Caco-2 (cell line): ENCODE data around the gene HBP1. TPM values are rescaled to one million over a fixed set of nuclear protein-coding genes. Genes with fewer than 3 reads are reported as not detected.

Source experiments
- BruUV-seq: library from RNA; stranded (reverse); fragments of 400-500 nt; replicated peaks from 2 replicates; lab custom pipeline; 2021; lab: Mats Ljungman, UMichigan
- CTCF ChIA-PET: fragments of 300-600 bp; sonication (Branson Sonifier 250); formaldehyde crosslinking; loops from one replicate; lab custom pipeline; 2022; ENCODE audit warnings: antibody characterized with exemption; lab: Charles Lee
- POLR2A ChIA-PET: fragments of 300-600 bp; sonication (Branson Sonifier 250); formaldehyde crosslinking; loops from one replicate; lab custom pipeline; 2022; ENCODE audit warnings: antibody characterized with exemption; lab: Charles Lee
- DNase-seq, 2 experiments: peaks; one replicate each; pipeline versions ENCODE4 v3.0.0 to v3.0.0-alpha.2; 2020 to 2022
- H3K27me3 ChIP-seq: replicated peaks from 2 replicates; pipeline ENCODE4 v1.6.0; 2011; ENCODE audit warnings: low read length; ENCODE audit not compliant: control insufficient read depth, insufficient read depth
- H3K36me3 ChIP-seq: 2 replicates; pipeline ENCODE4 v1.5.1; 2011; ENCODE audit warnings: low read length; ENCODE audit not compliant: control insufficient read depth, insufficient read depth
- H3K4me1 ChIP-seq: fragments of 250-450 bp; sonication (Bioruptor Pico); 2 replicates; pipeline ENCODE4 v1.5.1; 2020; ENCODE audit warnings: mild to moderate bottlenecking
- H3K4me3 ChIP-seq: 2 replicates; pipeline ENCODE4 v1.5.1; 2011; ENCODE audit warnings: low read depth, mild to moderate bottlenecking, control low read depth, low read length
- H3K9me3 ChIP-seq: fragments of 250-450 bp; sonication (Bioruptor Pico); 2 replicates; pipeline ENCODE4 v1.5.1; 2020; ENCODE audit warnings: mild to moderate bottlenecking, moderate library complexity
- H3K27ac Mint-ChIP-seq: one replicate; pipeline ENCODE4 v1.8.0; 2022; ENCODE audit warnings: mixed read lengths; ENCODE audit not compliant: unreplicated experiment
- H3K27me3 Mint-ChIP-seq: one replicate; pipeline ENCODE4 v1.8.0; 2022; ENCODE audit warnings: mixed read lengths; ENCODE audit not compliant: insufficient read depth, unreplicated experiment
- H3K36me3 Mint-ChIP-seq: one replicate; pipeline ENCODE4 v1.8.0; 2022; ENCODE audit warnings: mild to moderate bottlenecking, mixed read lengths; ENCODE audit not compliant: insufficient read depth, unreplicated experiment
- H3K4me1 Mint-ChIP-seq: one replicate; pipeline ENCODE4 v1.8.0; 2022; ENCODE audit warnings: low read depth, mixed read lengths; ENCODE audit not compliant: unreplicated experiment
- H3K4me3 Mint-ChIP-seq: one replicate; pipeline ENCODE4 v1.8.0; 2022; ENCODE audit warnings: mild to moderate bottlenecking, moderate library complexity, mixed read lengths; ENCODE audit not compliant: unreplicated experiment
- H3K9me3 Mint-ChIP-seq: one replicate; pipeline ENCODE4 v1.8.0; 2022; ENCODE audit warnings: mixed read lengths; ENCODE audit not compliant: unreplicated experiment
- intact Hi-C: fragments of 100-400 bp; cut with micrococcal nuclease; formaldehyde crosslinking; loops from one replicate; pipeline ENCODE4 v1.10.0; 2022; ENCODE audit not compliant: unreplicated experiment
- total RNA-seq: library from RNA; stranded (reverse); gene quantifications from 2 replicates; pipeline ENCODE4 v1.2.3, GENCODE V29; 2022
- TF ChIP-seq, protein P1 (sequence below), 2 experiments: fragments of 200-600 bp in 1 of 2; IDR thresholded peaks; 1 replicate in 1 of 2; 2 replicates in 1 of 2; pipeline versions ENCODE4 v1.5.1 to v1.8.0; 2011 to 2022; ENCODE audit warnings: antibody characterized with exemption in 1 of 2, control low read depth in 1 of 2, inconsistent platforms in 1 of 2, low read depth in 1 of 2, low read length in 1 of 2, mild to moderate bottlenecking in 1 of 2, moderate library complexity in 1 of 2; ENCODE audit not compliant: insufficient read depth in 1 of 2, severe bottlenecking in 1 of 2, unreplicated experiment in 1 of 2

The HBP1 gene
- total RNA-seq, 1 experiment from 2014 or later, result 24.2 TPM

DNA sequence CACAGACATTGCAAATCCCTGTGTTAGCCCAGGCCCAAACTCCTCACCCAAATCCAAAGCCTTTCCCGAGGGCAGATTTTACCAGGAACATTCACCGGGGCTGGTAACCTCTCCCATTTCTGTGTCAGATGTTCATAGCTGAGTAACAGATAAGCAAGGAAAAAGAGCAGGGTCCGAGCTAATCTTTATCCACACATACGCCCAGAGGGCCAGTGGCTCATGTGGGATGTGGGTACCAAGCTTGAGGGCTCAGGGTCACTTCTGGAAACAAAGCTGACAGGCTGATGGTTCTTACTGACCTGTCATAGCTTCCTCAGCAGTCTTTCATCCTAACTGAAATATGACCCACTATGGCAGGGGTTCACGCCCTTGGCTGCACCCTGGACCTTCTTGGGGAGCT, 39.8 kb downstream of the HBP1 start:
- Mint-ChIP-seq H3K4me3 (no peak overlapping the region), H3K27me3 (no peaks in the 10 kb centered on the region), H3K27ac (no peak overlapping the region), H3K9me3 (no peaks in the 10 kb centered on the region), H3K36me3 (peaks cover 19% of the 10 kb centered on the region), H3K4me1 (no peaks in the 10 kb centered on the region)
- POLR2A ChIA-PET, result no interaction called here
- H3K9me3 ChIP-seq, result no peaks in the 10 kb centered on the region
- no TSS peak for BruUV-seq
- H3K4me3 ChIP-seq, result no peak overlapping the region
- intact Hi-C loops, result no loop called here
- no peaks in the 10 kb centered on the region for H3K27me3 ChIP-seq
- CTCF ChIA-PET, result no interaction called here
- no peak for DNase-seq
- H3K4me1 ChIP-seq, result no peaks in the 10 kb centered on the region
- TF ChIP-seq, protein P1, sequence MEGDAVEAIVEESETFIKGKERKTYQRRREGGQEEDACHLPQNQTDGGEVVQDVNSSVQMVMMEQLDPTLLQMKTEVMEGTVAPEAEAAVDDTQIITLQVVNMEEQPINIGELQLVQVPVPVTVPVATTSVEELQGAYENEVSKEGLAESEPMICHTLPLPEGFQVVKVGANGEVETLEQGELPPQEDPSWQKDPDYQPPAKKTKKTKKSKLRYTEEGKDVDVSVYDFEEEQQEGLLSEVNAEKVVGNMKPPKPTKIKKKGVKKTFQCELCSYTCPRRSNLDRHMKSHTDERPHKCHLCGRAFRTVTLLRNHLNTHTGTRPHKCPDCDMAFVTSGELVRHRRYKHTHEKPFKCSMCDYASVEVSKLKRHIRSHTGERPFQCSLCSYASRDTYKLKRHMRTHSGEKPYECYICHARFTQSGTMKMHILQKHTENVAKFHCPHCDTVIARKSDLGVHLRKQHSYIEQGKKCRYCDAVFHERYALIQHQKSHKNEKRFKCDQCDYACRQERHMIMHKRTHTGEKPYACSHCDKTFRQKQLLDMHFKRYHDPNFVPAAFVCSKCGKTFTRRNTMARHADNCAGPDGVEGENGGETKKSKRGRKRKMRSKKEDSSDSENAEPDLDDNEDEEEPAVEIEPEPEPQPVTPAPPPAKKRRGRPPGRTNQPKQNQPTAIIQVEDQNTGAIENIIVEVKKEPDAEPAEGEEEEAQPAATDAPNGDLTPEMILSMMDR (IDR thresholded peaks at IDR 0.05; ENCODE audit: insufficient read depth in 1 of 2, low read depth in 1 of 2, low read length in 1 of 2, severe bottlenecking in 1 of 2, unreplicated experiment in 1 of 2), result no peak
- H3K36me3 ChIP-seq, result peaks cover under 1% of the 10 kb centered on the region

DNA sequence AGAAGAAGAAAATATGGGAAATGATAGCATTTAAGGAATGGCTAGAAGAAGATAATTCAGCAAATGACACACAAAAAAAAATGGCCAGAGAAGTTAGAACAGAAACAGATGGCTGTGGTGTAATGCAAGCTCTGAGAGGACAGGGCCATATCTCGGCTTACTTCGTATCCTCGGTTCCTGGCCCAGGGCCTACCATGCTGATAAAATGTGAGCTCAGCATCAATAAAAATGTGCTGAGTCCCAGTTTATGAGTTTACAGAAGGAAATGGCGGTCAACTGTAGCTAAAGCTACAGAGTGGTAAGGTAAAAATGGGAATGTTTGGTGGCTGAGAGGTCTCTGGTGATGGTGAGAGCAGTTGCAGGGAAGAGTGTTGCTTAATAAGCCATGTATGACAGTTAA, 40.8 kb downstream of the HBP1 start:
- POLR2A ChIA-PET, result no interaction called here
- no peak overlapping the region for H3K4me3 ChIP-seq
- no peak for DNase-seq
- Mint-ChIP-seq H3K27me3 (no peaks in the 10 kb centered on the region), H3K36me3 (peaks cover 17% of the 10 kb centered on the region), H3K9me3 (peaks cover under 1% of the 10 kb centered on the region), H3K27ac (no peak overlapping the region), H3K4me1 (no peaks in the 10 kb centered on the region), H3K4me3 (no peak overlapping the region)
- peaks cover 1% of the 10 kb centered on the region for H3K36me3 ChIP-seq
- TF ChIP-seq, protein P1 (IDR thresholded peaks at IDR 0.05; ENCODE audit: insufficient read depth in 1 of 2, low read depth in 1 of 2, low read length in 1 of 2, severe bottlenecking in 1 of 2, unreplicated experiment in 1 of 2), result no peak
- H3K4me1 ChIP-seq, result no peaks in the 10 kb centered on the region
- H3K27me3 ChIP-seq, result no peaks in the 10 kb centered on the region
- CTCF ChIA-PET, result no interaction called here
- intact Hi-C loops, result no loop called here
- BruUV-seq, result no TSS peak
- H3K9me3 ChIP-seq, result no peaks in the 10 kb centered on the region; the same call in 1 of the 2 replicates

DNA sequence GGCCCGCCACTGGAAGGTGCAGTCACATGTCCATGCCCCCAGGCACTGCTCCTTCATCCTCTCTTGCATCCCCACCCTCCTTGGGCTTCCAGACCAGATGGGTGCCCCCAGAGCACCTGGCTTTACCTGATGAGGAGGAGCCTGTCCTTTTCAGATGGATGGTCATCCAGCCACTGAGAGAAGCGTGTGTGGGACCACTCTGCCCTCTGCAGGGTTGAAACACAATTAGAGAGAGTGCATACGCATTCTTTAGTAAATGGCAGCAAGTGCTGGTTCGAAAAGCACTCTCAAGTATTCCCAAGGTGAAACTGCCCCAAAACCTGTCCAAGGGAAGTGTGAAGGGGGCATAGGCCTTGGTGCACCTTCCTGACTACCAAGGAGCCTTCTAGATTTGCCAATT, 41.6 kb downstream of the HBP1 start:
- Mint-ChIP-seq H3K36me3 (peaks cover 11% of the 10 kb centered on the region), H3K27ac (no peak overlapping the region), H3K27me3 (no peaks in the 10 kb centered on the region), H3K4me3 (no peak overlapping the region), H3K4me1 (no peaks in the 10 kb centered on the region), H3K9me3 (peaks cover 9% of the 10 kb centered on the region)
- POLR2A ChIA-PET, result no interaction called here
- intact Hi-C loops, result no loop called here
- CTCF ChIA-PET, result no interaction called here
- H3K9me3 ChIP-seq, result no peaks in the 10 kb centered on the region; the same call in 1 of the 2 replicates
- no peaks in the 10 kb centered on the region for H3K27me3 ChIP-seq
- BruUV-seq, result no TSS peak
- no peaks in the 10 kb centered on the region for H3K4me1 ChIP-seq
- TF ChIP-seq, protein P1 (IDR thresholded peaks at IDR 0.05; ENCODE audit: insufficient read depth in 1 of 2, low read depth in 1 of 2, low read length in 1 of 2, severe bottlenecking in 1 of 2, unreplicated experiment in 1 of 2), result peak in 1 of 2 experiments; percentile 15
- DNase-seq, result no peak
- H3K36me3 ChIP-seq, result peaks cover 1% of the 10 kb centered on the region
- no peak overlapping the region for H3K4me3 ChIP-seq
